Muscle of leg (tissue), 11 donors: Measurements from ENCODE around the gene ARHGAP5. TPM values are rescaled to one million over a fixed set of nuclear protein-coding genes. Genes with fewer than 3 reads are reported as not detected.

Experiments used
- DNase-seq: peaks from one replicate; pipeline ENCODE4 v3.0.0; 2013
- H3K27ac ChIP-seq: one replicate; pipeline ENCODE4 v1.5.1; 2013; ENCODE audit warnings: mild to moderate bottlenecking, low read length, control low read depth
- H3K27me3 ChIP-seq: one replicate; pipeline ENCODE4 v1.6.1; 2013; ENCODE audit warnings: low read length; ENCODE audit not compliant: control insufficient read depth, insufficient read depth
- H3K36me3 ChIP-seq: one replicate; pipeline ENCODE4 v1.6.1; 2013; ENCODE audit warnings: low read length; ENCODE audit not compliant: control insufficient read depth, insufficient read depth
- H3K4me1 ChIP-seq: one replicate; pipeline ENCODE4 v1.6.1; 2013; ENCODE audit warnings: low read length; ENCODE audit not compliant: control insufficient read depth, insufficient read depth
- H3K4me3 ChIP-seq: one replicate; pipeline ENCODE4 v1.5.1; 2013; ENCODE audit warnings: low read length, control low read depth
- H3K9me3 ChIP-seq: replicated peaks from 2 replicates; pipeline ENCODE4 v1.6.1; 2013; ENCODE audit warnings: low read depth, low read length; ENCODE audit not compliant: control insufficient read depth
- WGBS: methylation state at CpG from one replicate; pipeline ENCODE4 v1.1.5; 2013; ENCODE audit warnings: missing lambda C conversion rate; ENCODE audit not compliant: insufficient coverage; 5-methylcytosine and 5-hydroxymethylcytosine counted together
- polyA plus RNA-seq, 8 donors: library from polyadenylated mRNA; unstranded; fragments of 120-200 nt; gene quantifications; one replicate each; pipeline versions ENCODE4 v1.2.1 to v1.2.3, GENCODE V29; 2013; ENCODE audit warnings: inconsistent platforms in 1 of 8, low replicate concordance in 1 of 8; ENCODE audit not compliant: insufficient read length in 8 of 8, insufficient read depth in 1 of 8
- total RNA-seq: library from RNA; stranded (reverse); fragments of 120-200 nt; gene quantifications from one replicate; pipeline ENCODE4 v1.2.4, GENCODE V29; 2013

ARHGAP5 gene
- total and polyA plus RNA-seq, 9 donors, result 23.9 to 131 (median 43.1) TPM

GRCh38 chr14:32085182-32085844 lies 8.2 kb downstream of the ARHGAP5 start:
- H3K36me3 ChIP-seq, result no peaks in the 10 kb centered on the region
- no CpG with 5 or more reads among the region's 3 CpGs for WGBS
- H3K4me1 ChIP-seq, result no peaks in the 10 kb centered on the region
- H3K4me3 ChIP-seq, result no peak overlapping the region
- no peaks in the 10 kb centered on the region for H3K9me3 ChIP-seq
- no peak for DNase-seq
- H3K27ac ChIP-seq, result no peak overlapping the region
- H3K27me3 ChIP-seq, result no peaks in the 10 kb centered on the region

DNA sequence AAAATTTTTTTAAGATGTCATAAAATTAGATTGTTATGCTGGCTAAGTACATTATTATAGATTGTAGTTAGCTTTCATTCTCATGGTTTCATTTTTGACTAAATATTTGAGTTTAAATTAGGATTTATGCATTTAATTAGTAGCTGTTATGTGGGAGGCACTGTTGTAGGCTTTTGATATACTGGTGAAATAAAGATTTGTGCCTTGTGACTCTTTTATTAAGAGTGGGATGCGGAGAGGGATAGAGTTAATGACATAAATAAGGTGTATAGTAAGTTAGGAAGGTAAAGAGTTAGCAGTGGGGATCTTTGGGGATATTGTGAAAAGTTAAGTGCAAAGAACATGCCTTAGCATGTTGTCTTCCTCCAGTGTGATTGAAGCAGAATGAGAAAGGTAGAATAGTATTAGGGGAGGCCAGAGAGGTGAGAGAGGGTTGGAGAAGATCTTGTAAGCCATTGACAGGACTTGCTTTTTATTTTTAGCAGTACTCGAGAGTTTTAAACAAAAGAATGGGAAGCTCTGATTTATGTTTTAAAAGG lies 8.8 kb downstream of the ARHGAP5 start:
- Histone ChIP-seq H3K27me3 (no peaks in the 10 kb centered on the region), H3K4me1 (no peaks in the 10 kb centered on the region), H3K9me3 (no peaks in the 10 kb centered on the region), H3K27ac (no peak overlapping the region), H3K36me3 (peaks cover 2% of the 10 kb centered on the region), H3K4me3 (no peak overlapping the region)
- DNase-seq, result no peak
- 75% methylated on average over 2 of the region's 2 CpGs for WGBS

DNA sequence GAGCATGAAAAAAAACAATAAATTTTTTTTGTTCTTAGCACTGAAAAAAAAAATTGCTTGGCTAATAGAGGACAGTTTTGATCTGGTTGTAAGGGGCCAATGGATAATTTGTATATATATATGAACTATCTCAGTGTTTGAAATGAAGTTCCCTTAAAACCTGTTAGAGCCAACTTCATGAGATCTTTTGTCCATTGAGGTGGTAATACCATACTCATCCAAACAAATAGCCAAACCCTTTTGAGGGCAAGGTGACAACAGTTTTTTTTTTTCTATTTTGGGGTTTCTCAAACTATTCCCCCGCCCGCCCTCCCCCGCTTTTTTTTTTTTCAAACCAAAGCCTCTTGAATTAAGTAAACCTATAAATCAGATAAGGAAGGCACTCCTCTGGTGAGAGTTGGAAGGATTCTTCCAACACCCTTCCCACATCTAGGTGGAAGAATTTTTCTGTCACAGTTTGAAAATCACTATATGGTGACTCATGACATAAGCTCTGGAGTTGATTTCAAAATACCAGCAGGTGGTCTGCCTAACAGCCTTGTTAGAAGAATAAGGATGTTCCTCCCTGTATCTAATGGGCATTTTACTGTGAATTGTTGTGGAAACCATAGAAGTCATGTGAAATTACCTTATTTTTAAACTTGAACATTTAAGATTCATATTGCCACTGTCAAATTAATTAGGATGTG lies 10.2 kb downstream of the ARHGAP5 start:
- no CpG with 5 or more reads among the region's 3 CpGs for WGBS
- Histone ChIP-seq H3K27ac (no peak overlapping the region), H3K36me3 (peaks cover 6% of the 10 kb centered on the region), H3K27me3 (no peaks in the 10 kb centered on the region), H3K4me1 (no peaks in the 10 kb centered on the region), H3K9me3 (no peaks in the 10 kb centered on the region), H3K4me3 (no peak overlapping the region)
- DNase-seq, result no peak

GRCh38 chr14:32087907-32088306 lies 10.8 kb downstream of the ARHGAP5 start:
- Histone ChIP-seq H3K27ac (no peak overlapping the region), H3K4me1 (no peaks in the 10 kb centered on the region), H3K9me3 (no peaks in the 10 kb centered on the region), H3K27me3 (no peaks in the 10 kb centered on the region), H3K4me3 (no peak overlapping the region), H3K36me3 (peaks cover 12% of the 10 kb centered on the region)
- no CpG with 5 or more reads among the region's 2 CpGs for WGBS
- no peak for DNase-seq

DNA sequence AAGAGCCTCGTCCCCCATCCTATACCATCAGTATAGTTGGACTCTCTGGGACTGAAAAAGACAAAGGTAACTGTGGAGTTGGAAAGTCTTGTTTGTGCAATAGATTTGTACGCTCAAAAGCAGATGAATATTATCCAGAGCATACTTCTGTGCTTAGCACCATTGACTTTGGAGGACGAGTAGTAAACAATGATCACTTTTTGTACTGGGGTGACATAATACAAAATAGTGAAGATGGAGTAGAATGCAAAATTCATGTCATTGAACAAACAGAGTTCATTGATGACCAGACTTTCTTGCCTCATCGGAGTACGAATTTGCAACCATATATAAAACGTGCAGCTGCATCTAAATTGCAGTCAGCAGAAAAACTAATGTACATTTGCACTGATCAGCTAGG lies 13.6 kb downstream of the ARHGAP5 start:
- H3K36me3 ChIP-seq, result peaks cover 17% of the 10 kb centered on the region
- no peaks in the 10 kb centered on the region for H3K27me3 ChIP-seq
- WGBS, result 94% methylated on average over 3 of the region's 6 CpGs
- H3K27ac ChIP-seq, result no peak overlapping the region
- no peak for DNase-seq
- H3K4me3 ChIP-seq, result no peak overlapping the region
- H3K4me1 ChIP-seq, result no peaks in the 10 kb centered on the region
- no peaks in the 10 kb centered on the region for H3K9me3 ChIP-seq

DNA sequence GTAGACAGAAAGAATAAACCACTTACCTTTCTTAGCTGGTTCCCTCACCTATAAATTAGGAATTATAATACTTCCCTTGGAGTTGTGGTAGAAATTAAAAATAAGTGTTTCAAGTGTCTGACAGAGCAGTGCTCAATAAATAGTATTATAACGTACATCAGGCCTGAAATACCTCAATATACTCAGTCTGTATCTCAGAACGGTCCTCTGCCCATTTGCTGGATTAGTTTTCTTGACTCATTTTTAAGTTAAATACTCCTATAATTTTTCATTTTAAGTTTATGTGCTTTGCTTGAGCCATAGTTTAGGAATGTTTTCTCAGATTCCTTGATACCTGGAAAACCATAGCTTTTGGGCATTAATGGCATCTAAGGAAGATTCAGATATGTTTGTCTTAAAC lies 22.4 kb downstream of the ARHGAP5 start:
- no peak overlapping the region for H3K4me3 ChIP-seq
- H3K27me3 ChIP-seq, result no peaks in the 10 kb centered on the region
- peaks cover 4% of the 10 kb centered on the region for H3K36me3 ChIP-seq

GRCh38 chr14:32100175-32100574 lies 23.1 kb downstream of the ARHGAP5 start:
- H3K9me3 ChIP-seq, result no peaks in the 10 kb centered on the region
- WGBS, result no CpG with 5 or more reads among the region's 5 CpGs
- H3K27ac ChIP-seq, result no peak overlapping the region
- no peaks in the 10 kb centered on the region for H3K27me3 ChIP-seq
- H3K36me3 ChIP-seq, result peaks cover 4% of the 10 kb centered on the region
- H3K4me1 ChIP-seq, result no peaks in the 10 kb centered on the region
- DNase-seq, result no peak
- no peak overlapping the region for H3K4me3 ChIP-seq

More for the DNA sequence above, 22.4 kb downstream of the ARHGAP5 start:
- no CpG with 5 or more reads among the region's 2 CpGs for WGBS
- Histone ChIP-seq H3K9me3 (no peaks in the 10 kb centered on the region), H3K27ac (no peak overlapping the region), H3K4me1 (no peaks in the 10 kb centered on the region)
- no peak for DNase-seq

DNA sequence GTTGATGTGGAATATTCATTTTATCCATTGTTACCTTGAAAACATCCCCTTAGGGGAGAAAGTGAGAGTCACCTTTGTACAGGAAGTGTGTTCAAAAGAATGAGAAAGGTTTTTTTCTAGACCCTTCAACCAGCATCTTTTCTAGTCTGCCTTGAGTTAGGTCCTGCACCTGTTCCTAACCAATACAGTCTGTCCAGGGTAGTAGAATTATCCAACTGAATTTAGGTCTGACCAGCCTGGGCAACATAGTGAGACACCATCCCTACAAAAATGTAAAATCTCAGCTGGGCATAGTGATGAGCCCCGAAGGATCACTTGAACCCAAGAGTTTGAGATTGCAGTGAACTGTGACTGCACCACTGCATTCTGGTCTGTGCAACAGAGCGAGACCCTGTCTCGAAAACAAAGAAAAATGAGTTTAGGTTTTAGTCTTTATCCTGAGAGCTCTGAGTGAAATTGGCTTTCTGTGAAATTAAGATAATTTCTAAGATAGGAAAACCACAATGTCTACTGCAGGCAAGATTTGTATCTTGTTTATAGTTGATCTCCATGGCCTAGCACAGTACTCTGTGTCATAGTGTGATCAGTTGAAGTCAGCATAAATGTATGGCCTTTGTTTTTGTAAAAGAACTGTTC lies 25.2 kb downstream of the ARHGAP5 start:
- WGBS, result 97% methylated on average over 3 of the region's 3 CpGs
- H3K36me3 ChIP-seq, result peaks cover 6% of the 10 kb centered on the region
- H3K4me1 ChIP-seq, result no peaks in the 10 kb centered on the region

GRCh38 chr14:32102968-32103367 lies 25.9 kb downstream of the ARHGAP5 start:
- Histone ChIP-seq H3K27me3 (no peaks in the 10 kb centered on the region), H3K4me3 (no peak overlapping the region), H3K4me1 (no peaks in the 10 kb centered on the region), H3K36me3 (peaks cover 6% of the 10 kb centered on the region), H3K27ac (no peak overlapping the region), H3K9me3 (no peaks in the 10 kb centered on the region)
- DNase-seq, result no peak

More for the DNA sequence above, 25.2 kb downstream of the ARHGAP5 start:
- DNase-seq, result no peak
- no peaks in the 10 kb centered on the region for H3K9me3 ChIP-seq
- H3K27ac ChIP-seq, result no peak overlapping the region
- H3K4me3 ChIP-seq, result no peak overlapping the region
- H3K27me3 ChIP-seq, result no peaks in the 10 kb centered on the region

- DNase-seq, result no peak
- Histone ChIP-seq H3K27me3 (no peaks in the 10 kb centered on the region), H3K36me3 (peaks cover 6% of the 10 kb centered on the region), H3K27ac (no peak overlapping the region), H3K4me3 (no peak overlapping the region), H3K4me1 (no peaks in the 10 kb centered on the region), H3K9me3 (no peaks in the 10 kb centered on the region)
- no CpG with 5 or more reads among the region's 1 CpG for WGBS
Measured at GRCh38 chr14:32104308-32104707, 27.2 kb downstream of the ARHGAP5 start.
